HUES6 (cell line): ENCODE results near the gene URM1.

Experiments used
- H3K27ac ChIP-seq: 2 replicates; pipeline ENCODE4 v1.7.0; 2013; ENCODE audit warnings: low read depth, mild to moderate bottlenecking, low read length, inconsistent platforms
- H3K27me3 ChIP-seq: 2 replicates; pipeline ENCODE4 v1.6.1; 2013; ENCODE audit warnings: low read length; ENCODE audit not compliant: control insufficient read depth, insufficient read depth
- H3K36me3 ChIP-seq: 2 replicates; pipeline ENCODE4 v1.6.1; 2013; ENCODE audit warnings: low read length; ENCODE audit not compliant: control insufficient read depth, insufficient read depth
- H3K4me1 ChIP-seq: 2 replicates; pipeline ENCODE4 v1.6.1; 2013; ENCODE audit warnings: low read length; ENCODE audit not compliant: control insufficient read depth, insufficient read depth
- H3K4me3 ChIP-seq: 2 replicates; pipeline ENCODE4 v1.5.1; 2013; ENCODE audit warnings: low read depth, low read length
- H3K9ac ChIP-seq: one replicate; pipeline ENCODE4 v1.6.1; 2013; ENCODE audit warnings: mild to moderate bottlenecking, low read length
- H3K9me3 ChIP-seq: 2 replicates; pipeline ENCODE4 v1.6.1; 2013; ENCODE audit warnings: low read depth, low read length; ENCODE audit not compliant: control insufficient read depth, insufficient read depth

URM1 gene

GRCh38 chr9:128438343-128439109 is 67.4 kb downstream of the URM1 start:
- Histone ChIP-seq H3K9me3 (no peaks in the 10 kb centered on the region), H3K27ac (no peak overlapping the region), H3K27me3 (no peaks in the 10 kb centered on the region), H3K36me3 (no peaks in the 10 kb centered on the region), H3K9ac (no peak overlapping the region), H3K4me3 (no peak overlapping the region), H3K4me1 (peaks cover 5% of the 10 kb centered on the region; the same call in 1 of the 2 replicates)

DNA sequence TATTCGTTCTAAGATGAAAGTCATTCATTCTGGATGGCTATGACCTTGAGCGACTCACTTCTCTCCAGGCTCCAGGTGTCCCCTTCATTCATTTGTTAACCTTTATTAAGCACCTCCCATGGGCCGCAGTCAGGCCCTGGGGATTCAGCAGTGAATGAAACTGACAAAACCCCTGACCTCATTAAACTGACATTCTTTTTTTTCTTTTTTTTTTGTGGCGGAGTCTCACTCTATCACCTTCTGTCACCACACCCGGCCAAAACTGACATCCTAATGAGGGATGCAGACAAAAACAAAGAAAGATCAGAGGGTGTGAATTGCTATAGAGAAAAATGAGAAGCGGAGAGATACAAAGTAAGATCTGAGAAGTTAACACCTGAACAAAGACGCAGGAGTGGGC is 68.1 kb downstream of the URM1 start:
- Histone ChIP-seq H3K36me3 (no peaks in the 10 kb centered on the region), H3K9me3 (no peaks in the 10 kb centered on the region), H3K4me3 (no peak overlapping the region), H3K4me1 (peaks cover 5% of the 10 kb centered on the region; the same call in 1 of the 2 replicates), H3K27me3 (no peaks in the 10 kb centered on the region), H3K9ac (no peak overlapping the region), H3K27ac (no peak overlapping the region)
